WTC11 (cell line): ENCODE data around the gene R3HDM4. TPM values are rescaled to one million over a fixed set of nuclear protein-coding genes. Genes with fewer than 3 reads are reported as not detected.

Experiments
- ATAC-seq: fragments of 200-7000 bp; cut with Tn5 transposase; 2 replicates; pipeline ENCODE4 v1.10.0; 2021; ENCODE audit warnings: mild to moderate bottlenecking, moderate library complexity
- CTCF ChIA-PET: fragments of 300-600 bp; sonication (Branson Sonifier 250); formaldehyde crosslinking; loops from one replicate; lab custom pipeline; 2021; ENCODE audit warnings: antibody characterized with exemption; lab: Charles Lee
- POLR2A ChIA-PET: fragments of 350-600 bp; sonication (Branson Sonifier 250); formaldehyde crosslinking; loops from one replicate; lab custom pipeline; 2021; ENCODE audit warnings: antibody characterized with exemption; lab: Charles Lee
- DNase-seq: peaks from one replicate; pipeline ENCODE4 v3.0.0; 2021; ENCODE audit warnings: low spot score
- H3K27ac Mint-ChIP-seq: 2 replicates; pipeline ENCODE4 v1.8.0; 2021; ENCODE audit warnings: mixed read lengths
- H3K27me3 Mint-ChIP-seq: 2 replicates; pipeline ENCODE4 v1.8.0; 2021; ENCODE audit warnings: low read depth, mild to moderate bottlenecking, moderate library complexity, mixed read lengths
- H3K36me3 Mint-ChIP-seq: 2 replicates; pipeline ENCODE4 v1.8.0; 2021; ENCODE audit warnings: mixed read lengths
- H3K4me1 Mint-ChIP-seq: 2 replicates; pipeline ENCODE4 v1.8.0; 2022; ENCODE audit warnings: mixed read lengths
- H3K4me3 Mint-ChIP-seq: 2 replicates; pipeline ENCODE4 v1.8.0; 2021; ENCODE audit warnings: mild to moderate bottlenecking, moderate library complexity, mixed read lengths
- H3K9me3 Mint-ChIP-seq: 2 replicates; pipeline ENCODE4 v1.8.0; 2021; ENCODE audit warnings: mixed read lengths
- ARID4B ChIP-seq: sonication (generic); formaldehyde crosslinking; IDR thresholded peaks from 2 replicates; pipeline ENCODE4 v1.8.0; 2023; ENCODE audit warnings: missing genetic modification reagents, mild to moderate bottlenecking, borderline replicate concordance
- ATF1 ChIP-seq: sonication (generic); formaldehyde crosslinking; IDR thresholded peaks from 2 replicates; pipeline ENCODE4 v1.8.1; 2023; ENCODE audit warnings: mild to moderate bottlenecking, moderate library complexity, missing genetic modification reagents
- ATF2 ChIP-seq: sonication (generic); formaldehyde crosslinking; IDR thresholded peaks from 2 replicates; pipeline ENCODE4 v1.8.1; 2022; ENCODE audit warnings: low read depth, missing genetic modification reagents, borderline replicate concordance
- CREB1 ChIP-seq: sonication (generic); formaldehyde crosslinking; IDR thresholded peaks from 2 replicates; pipeline ENCODE4 v1.8.0; 2023; ENCODE audit warnings: mild to moderate bottlenecking, missing genetic modification reagents
- E2F1 ChIP-seq: sonication (generic); formaldehyde crosslinking; IDR thresholded peaks from 2 replicates; pipeline ENCODE4 v1.8.0; 2022; ENCODE audit warnings: mild to moderate bottlenecking, missing genetic modification reagents
- ELF4 ChIP-seq: sonication (generic); formaldehyde crosslinking; IDR thresholded peaks from 2 replicates; pipeline ENCODE4 v1.8.1; 2022; ENCODE audit warnings: low read depth, mild to moderate bottlenecking, moderate library complexity, missing genetic modification reagents
- FOXP4 ChIP-seq: sonication (generic); formaldehyde crosslinking; IDR thresholded peaks from 2 replicates; pipeline ENCODE4 v1.8.0; 2022; ENCODE audit warnings: mild to moderate bottlenecking, missing genetic modification reagents
- HMGA2 ChIP-seq: fragments of 250-450 bp; sonication (Bioruptor Pico); IDR thresholded peaks from 2 replicates; pipeline ENCODE4 v1.4.0; 2021; ENCODE audit warnings: mild to moderate bottlenecking, moderate library complexity
- IRF2 ChIP-seq: sonication (generic); formaldehyde crosslinking; IDR thresholded peaks from 2 replicates; pipeline ENCODE4 v1.8.0; 2022; ENCODE audit warnings: low read depth, missing genetic modification reagents, borderline replicate concordance
- NFE2L1 ChIP-seq: sonication (generic); formaldehyde crosslinking; IDR thresholded peaks from 2 replicates; pipeline ENCODE4 v1.8.1; 2023; ENCODE audit warnings: missing genetic modification reagents
- RELA ChIP-seq: sonication (generic); formaldehyde crosslinking; IDR thresholded peaks from 2 replicates; pipeline ENCODE4 v1.8.1; 2022; ENCODE audit warnings: missing genetic modification reagents, mild to moderate bottlenecking, borderline replicate concordance
- SMAD3 ChIP-seq: sonication (generic); formaldehyde crosslinking; IDR thresholded peaks from 2 replicates; pipeline ENCODE4 v1.8.0; 2022; ENCODE audit warnings: missing genetic modification reagents, mild to moderate bottlenecking, borderline replicate concordance
- USF2 ChIP-seq: sonication (generic); formaldehyde crosslinking; IDR thresholded peaks from 2 replicates; pipeline ENCODE4 v1.8.1; 2023; ENCODE audit warnings: mild to moderate bottlenecking, missing genetic modification reagents, moderate library complexity
- ZBTB21 ChIP-seq: sonication (generic); formaldehyde crosslinking; IDR thresholded peaks from 2 replicates; pipeline ENCODE4 v1.8.1; 2023; ENCODE audit warnings: mild to moderate bottlenecking, missing genetic modification reagents, borderline replicate concordance
- ZBTB43 ChIP-seq: sonication (generic); formaldehyde crosslinking; IDR thresholded peaks from 2 replicates; pipeline ENCODE4 v1.8.1; 2023; ENCODE audit warnings: mild to moderate bottlenecking, missing genetic modification reagents
- ZNF121 ChIP-seq: sonication (generic); formaldehyde crosslinking; IDR thresholded peaks from 2 replicates; pipeline ENCODE4 v1.8.0; 2023; ENCODE audit warnings: missing genetic modification reagents
- ZNF138 ChIP-seq: sonication (generic); formaldehyde crosslinking; conservative IDR thresholded peaks from 2 replicates; pipeline ENCODE4 v1.8.1; 2022; ENCODE audit warnings: mild to moderate bottlenecking, moderate library complexity, missing genetic modification reagents
- ZNF219 ChIP-seq: sonication (generic); formaldehyde crosslinking; IDR thresholded peaks from 2 replicates; pipeline ENCODE4 v1.8.0; 2023; ENCODE audit warnings: missing genetic modification reagents, mild to moderate bottlenecking, borderline replicate concordance
- ZNF671 ChIP-seq: fragments of 250-450 bp; sonication (Bioruptor Pico); IDR thresholded peaks from 2 replicates; pipeline ENCODE4 v1.8.0; 2021; ENCODE audit warnings: mild to moderate bottlenecking
- total RNA-seq: library from RNA; stranded (reverse); gene quantifications from 3 replicates; pipeline ENCODE4 v1.2.3, GENCODE V29; 2021

The R3HDM4 gene
- total RNA-seq, 1 experiment from 2014 or later = 99.5 TPM

- TF ChIP-seq IRF2 (CRISPR knock-in tag) (0 out of 2 replicates have a peak, but pooled peaks have one; percentile 26), ZNF219 (peak; percentile 53; the same call in 1 of the 2 replicates), FOXP4 (CRISPR knock-in tag) (0 out of 2 replicates have a peak, but pooled peaks have one; percentile 18), ZNF121 (CRISPR knock-in tag) (no peak), ZNF138 (CRISPR knock-in tag) (0 out of 2 replicates have a peak, but pooled peaks have one; percentile 26), NFE2L1 (CRISPR knock-in tag) (peak; percentile 12; the same call in 1 of the 2 replicates), SMAD3 (CRISPR knock-in tag) (no peak), ZNF671 (CRISPR knock-in tag) (no peak), HMGA2 (CRISPR knock-in tag) (no peak)
These were observed 6.4 kb upstream of the R3HDM4 start (continued) for GRCh38 chr19:919199-920050.

GRCh38 chr19:918481-919198, 5.6 kb upstream of the R3HDM4 start:
- Mint-ChIP-seq H3K27me3 (peaks cover 75% of the 10 kb centered on the region), H3K9me3 (no peaks in the 10 kb centered on the region)
- TF ChIP-seq ZNF138 (CRISPR knock-in tag) = no peak
- TF ChIP-seq ATF1 (CRISPR knock-in tag) = no peak
- no peak for TF ChIP-seq ARID4B
- no peak for TF ChIP-seq E2F1 (CRISPR knock-in tag)
- TF ChIP-seq ATF2 (CRISPR knock-in tag) = no peak
- no peak for TF ChIP-seq USF2
- no peak for TF ChIP-seq ELF4 (CRISPR knock-in tag)
- TF ChIP-seq ZBTB43 (CRISPR knock-in tag) = no peak
- no peak for TF ChIP-seq RELA (CRISPR knock-in tag)
- TF ChIP-seq CREB1 (CRISPR knock-in tag) = no peak
- TF ChIP-seq ZBTB21 (CRISPR knock-in tag) = no peak

More at GRCh38 chr19:918481-919198, 5.6 kb upstream of the R3HDM4 start:
- CTCF ChIA-PET = interaction anchor here (0.6 to 2.8 kb wide), 15 partner anchors 17 to 299 kb away, joined by 3 to 18 read pairs (median 3); partner anchors contain the start of genes CFD, MED16 and RNU6-9
- Mint-ChIP-seq H3K4me1 (peaks cover 8% of the 10 kb centered on the region), H3K36me3 (no peaks in the 10 kb centered on the region), H3K27ac (no peak overlapping the region), H3K4me3 (peak overlapping the region; percentile 55)
- no peak for ATAC-seq
- DNase-seq = peak; percentile 64
- POLR2A ChIA-PET = interaction anchor here (0.6 to 1.3 kb wide), 2 partner anchors 77 to 146 kb away, joined by 3 to 4 read pairs; no protein-coding TSS in a partner anchor
